NCI-H2171 treated with DMSO at 0.1 percent for 48 hours (cell line): ENCODE results near the gene SMIM20.

Experiments
- DNase-seq: peaks from one replicate; lab custom pipeline; 2025; lab: John Stamatoyannopoulos, UW

SMIM20 gene

DNA sequence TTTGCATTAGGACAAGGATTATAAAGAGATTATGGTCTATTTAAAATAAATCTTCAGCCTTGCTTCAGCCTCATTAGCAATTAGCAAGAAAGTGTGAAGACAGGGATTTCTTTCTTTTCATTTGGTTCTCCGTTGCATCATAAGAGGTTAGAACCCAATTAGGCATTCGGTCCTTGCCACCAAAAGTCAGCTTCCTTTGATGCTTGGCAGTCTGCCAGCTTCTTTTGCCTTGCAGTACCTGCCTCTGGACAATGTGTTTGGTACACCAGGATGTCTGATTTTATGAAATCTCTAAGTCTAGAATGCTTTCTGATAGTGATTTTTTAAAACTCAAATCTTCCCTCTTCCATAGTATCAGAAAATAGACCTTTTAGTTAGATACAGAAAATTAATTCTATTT lies 12.4 kb downstream of the SMIM20 start:
- no peak for DNase-seq

DNA sequence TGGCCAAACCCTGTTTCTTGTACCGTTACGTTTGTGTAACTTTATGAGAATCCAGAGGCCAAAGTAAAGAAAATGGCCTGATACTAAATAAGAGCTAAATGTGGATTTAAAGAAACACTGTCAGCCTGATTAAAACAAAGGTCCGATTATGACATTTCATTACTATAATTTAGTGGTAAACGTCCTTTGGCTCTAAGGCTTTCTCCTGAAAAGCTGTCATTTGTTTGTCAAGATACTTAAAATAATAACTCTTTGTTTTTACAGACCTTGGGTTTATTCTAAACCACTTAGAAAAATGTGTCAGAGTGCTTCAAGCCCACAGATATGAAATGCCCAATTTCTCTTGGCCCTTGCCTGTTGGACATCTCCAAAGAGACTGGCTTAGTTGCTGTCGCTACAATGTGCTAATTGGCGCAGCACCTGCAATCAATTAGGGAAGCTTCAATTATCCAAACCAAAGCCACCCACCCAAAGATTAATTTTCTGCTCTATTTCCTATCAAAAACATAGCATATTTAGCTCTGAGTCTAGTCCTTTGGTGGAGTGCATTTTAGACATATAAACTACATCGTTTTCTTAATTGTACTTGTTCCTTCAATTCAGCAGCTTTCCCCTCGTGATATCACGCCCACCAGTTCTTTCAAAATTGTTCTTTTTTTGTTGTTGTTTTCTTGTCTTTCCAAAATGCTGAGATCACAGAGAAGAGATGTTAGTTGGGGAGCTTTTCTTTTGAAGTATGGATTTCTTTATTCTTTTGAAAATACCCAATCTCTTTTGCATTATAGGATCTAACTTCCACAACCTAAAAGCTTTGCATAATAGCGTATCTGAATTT lies 13.6 kb downstream of the SMIM20 start:
- DNase-seq: no peak

DNA sequence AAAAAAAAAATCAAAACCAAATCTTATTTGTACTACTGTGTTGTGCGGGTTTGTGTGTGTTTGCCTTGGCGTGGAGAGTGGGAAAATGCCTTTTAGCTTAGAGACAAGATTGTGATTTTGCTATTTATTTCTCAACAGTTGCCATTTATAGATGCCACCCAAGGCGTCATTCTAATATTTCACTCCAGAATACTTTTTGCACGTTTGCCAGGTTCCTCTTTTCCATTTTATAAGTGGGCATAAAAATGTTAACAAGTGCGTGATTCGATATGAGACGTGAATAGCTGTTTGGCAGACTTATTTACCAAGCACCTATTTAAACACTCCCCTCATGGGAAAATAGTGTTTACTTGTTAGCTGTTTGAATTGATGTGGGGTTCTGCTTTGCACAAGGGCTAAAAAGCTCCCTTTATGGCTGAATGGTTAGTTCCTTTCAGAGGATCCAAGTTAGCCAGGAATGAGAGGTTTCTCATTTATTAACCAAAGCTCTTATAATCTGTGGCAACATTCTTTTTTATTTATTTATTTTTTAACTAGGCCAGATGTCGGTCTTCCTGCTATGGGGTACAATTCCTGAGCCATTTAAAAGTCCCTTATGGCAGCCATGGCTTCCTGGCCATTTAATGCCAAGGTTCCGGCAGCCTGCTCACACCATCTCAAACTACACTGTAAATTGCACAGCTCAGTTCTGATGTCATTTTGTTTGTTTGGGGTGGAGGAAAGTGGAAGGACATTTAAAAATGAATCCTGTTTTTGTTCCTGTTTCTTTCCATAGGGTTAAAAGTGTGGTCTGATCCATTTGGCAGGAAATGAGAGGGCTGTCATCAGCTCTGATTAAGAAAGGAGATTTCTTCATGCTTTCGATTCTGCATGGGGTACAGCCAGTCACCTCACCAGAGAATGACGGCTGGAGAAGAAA lies 14.6 kb downstream of the SMIM20 start:
- no peak for DNase-seq

DNA sequence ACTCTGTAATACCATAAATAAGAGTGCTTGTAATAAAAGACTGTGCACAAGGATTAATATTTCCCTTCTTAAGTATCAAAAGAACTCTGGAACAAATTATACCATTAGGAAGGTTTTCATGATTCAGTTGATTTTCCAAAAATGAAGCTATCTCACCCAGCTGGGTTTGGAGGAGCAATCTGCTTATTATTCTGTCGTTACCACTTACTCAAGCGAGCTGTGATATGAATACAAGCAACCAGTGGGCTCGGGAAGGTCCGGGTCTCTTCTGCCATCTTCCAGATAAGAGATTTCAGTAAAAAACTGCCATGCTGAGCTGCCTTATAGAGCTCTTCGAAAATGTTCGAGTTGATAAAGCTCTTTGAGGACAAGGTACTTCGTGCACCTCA lies 15.3 kb downstream of the SMIM20 start:
- no peak for DNase-seq

DNA sequence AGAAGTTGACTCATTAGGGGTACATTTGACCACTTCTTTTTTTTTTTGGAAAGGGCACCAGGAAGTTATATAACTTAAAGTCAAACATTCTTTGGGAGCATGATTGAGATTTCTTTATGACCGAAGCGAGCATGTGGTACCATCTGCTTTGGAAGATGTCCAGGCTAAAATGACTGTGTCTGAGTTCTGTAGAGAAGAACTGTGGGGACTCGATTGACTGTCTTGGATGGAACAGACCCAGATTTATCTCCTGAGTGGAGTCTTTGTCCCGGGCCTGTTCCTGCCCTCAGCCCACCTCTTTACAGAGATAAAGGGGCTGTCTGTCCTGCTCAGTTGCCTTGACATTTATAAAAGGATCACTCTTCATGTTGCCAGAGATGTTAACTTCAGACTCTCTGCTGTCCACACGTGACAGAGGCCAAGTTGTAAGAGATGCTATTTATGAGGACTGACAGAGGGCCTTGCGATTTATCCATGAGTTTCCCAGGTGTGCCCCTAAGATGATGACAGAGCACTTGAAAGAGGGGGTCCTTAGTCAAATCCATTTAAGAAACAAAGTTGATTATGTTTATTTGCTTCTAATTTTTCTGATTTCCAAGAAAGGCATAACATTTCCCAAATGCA lies 16.8 kb downstream of the SMIM20 start:
- no peak for DNase-seq

DNA sequence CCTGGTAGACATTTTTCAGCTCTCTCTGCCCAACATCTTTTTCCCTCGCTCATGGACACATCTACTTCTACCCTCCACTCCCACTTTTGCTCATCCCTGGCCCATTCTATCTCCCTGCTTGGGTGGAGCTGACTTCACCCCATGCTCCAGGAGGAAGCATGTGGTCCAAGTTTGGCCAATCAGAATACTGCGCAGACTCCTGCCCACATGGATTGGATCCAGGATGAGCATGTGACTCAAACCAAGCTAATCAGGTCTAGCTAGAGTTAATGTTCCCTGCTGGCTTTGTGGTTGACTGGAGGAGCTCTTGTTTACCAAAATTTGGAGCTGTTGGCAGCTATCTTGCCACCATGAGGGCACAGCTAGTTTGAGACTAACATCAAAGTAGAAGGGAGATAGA lies 22.7 kb downstream of the SMIM20 start:
- no peak for DNase-seq

DNA sequence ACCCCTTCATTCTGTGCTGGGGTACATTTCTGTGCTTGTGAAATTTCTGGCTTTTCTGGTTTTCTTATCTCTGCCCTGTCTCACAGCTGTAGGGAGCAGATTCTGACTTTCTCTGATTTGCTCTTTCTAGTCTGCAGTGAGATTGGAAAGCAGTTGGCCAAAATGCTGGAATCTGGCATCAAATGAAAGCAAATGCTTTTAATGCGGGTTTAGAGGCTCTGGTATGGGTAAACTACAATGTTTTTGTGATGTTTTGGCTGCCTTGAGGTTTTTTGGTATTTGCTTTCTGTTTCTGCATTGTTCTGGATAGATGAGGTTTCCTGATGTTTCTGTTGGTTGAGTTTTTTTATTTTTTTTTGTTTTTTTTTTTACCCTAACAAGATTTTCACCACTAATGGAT lies 23.8 kb downstream of the SMIM20 start:
- DNase-seq: no peak

DNA sequence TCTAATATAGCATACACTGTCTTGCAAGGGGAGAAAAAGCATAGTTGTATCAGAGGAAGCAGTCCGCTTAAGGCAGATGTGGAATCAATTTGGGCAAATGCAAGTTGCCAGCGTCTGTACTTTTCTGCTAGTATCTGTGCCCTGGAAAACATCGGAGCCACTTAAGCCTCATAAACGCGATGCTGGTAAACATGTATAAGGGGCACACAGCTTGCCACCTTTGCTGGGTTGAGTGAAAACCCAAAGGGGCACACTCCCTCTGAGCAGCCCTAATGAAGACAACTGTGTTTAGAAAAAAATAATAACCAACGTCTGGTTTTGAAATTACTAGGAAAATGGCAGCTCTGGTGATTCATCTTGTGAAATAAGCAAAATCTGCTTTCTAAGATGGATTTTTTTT lies 24.3 kb downstream of the SMIM20 start:
- no peak for DNase-seq

DNA sequence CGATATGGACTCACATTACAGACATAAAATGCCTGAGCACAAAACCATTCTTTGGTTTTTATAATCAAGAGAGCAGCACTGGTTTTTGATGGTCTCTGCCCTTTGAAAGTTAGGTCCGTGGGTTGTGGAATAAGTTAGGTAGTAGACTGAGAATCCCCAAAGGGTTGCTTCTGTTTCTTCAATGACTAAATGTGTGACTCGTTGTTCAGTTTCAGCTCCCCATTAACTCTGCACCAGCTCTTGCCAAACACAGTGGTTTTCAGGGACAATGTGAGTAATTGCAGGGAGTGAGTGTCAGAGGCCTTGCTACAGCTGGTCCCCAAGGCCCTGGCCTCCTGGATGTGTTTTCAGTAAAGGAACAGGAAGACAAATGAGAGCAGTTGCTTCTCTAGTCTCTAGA lies 24.8 kb downstream of the SMIM20 start:
- no peak for DNase-seq

DNA sequence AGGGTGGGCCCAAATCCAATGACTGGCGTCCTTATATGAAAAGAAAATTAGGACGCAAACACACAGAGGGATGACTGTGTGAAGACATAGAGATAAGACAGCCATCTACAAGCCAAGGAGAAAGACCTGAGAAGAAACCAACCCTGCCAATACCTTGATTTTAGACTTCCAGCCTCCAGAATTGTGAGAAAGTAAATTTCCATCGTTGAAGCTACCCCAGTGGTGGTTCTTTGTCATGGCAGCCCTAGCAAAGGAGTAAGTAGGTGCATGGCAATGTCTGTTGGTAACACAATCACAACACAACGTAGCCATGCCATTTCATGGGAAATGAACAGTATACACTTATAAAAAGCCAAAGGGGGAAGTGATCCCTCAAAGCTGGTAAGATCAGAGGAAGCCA lies 25.3 kb downstream of the SMIM20 start:
- no peak for DNase-seq

DNA sequence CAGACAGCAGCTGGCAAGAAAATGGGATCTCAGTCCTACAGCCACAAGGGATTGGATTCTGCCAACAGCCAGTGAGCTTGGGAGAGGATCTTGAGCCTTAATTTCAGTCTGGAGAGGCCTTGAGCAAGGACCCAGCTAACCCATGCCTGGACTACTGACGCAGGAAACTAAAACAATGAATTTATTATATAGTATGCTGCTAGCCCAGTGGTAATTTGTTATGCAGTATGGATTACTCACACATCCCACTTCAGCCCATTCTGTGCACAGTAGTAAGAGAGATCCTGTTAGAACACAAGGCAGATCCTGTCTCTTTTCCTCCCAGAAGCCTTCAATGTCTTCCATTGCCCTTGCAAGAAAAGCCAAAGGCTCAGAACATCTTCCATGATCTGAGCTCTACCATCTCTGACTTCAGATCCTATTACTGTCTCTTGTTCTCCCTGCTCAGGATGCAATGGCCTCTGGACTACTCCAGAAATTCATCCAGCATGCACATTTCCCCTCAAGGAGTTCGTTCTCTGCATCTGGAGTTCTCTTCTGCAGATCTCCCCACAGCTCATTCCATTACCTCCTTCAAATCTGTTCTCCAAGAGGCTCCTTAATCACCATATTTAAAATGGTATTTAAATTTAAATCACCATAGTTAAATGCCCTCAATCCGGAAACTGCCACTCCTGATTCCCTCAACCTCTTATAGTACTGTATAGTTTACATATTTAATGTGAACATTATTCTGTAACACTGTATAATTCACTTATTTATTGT lies 27.6 kb downstream of the SMIM20 start:
- no peak for DNase-seq

DNA sequence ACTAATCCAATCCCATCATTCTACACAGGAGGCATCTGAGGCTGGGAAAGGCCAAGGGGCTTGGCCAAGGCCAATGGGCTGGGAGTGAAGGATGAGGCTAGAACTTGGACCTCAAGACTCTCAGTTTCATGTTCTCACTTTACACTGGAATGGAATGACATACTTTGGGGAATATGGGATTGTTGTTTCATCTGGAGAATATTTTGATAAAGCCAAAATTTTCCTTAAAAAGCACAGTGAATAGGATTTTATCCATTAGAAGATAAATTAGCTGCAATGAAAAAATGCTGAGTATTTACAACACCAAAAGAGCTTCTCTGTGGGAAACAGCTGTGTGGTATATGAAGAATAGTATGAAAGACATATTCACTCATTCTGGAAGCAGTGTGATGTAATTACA lies 29.3 kb downstream of the SMIM20 start:
- DNase-seq: no peak

DNA sequence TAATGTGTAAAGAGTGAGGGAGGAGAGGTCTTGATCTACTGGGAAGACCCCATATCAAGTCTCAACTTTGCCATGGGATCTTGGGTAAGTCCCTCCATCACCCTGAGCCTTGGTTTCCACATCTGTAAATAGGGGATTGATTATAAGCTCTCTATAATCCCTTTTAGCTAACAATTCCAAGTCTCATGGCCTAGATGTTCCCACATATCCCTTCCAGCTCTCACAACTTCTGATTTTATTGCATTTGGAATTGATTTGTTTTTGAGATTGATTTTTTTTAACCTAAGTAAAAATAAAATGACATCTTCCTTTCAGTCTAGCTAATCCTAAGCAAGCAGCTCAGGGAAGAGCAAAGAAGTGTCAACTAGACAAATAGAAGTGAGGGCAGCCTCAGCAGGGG lies 29.8 kb downstream of the SMIM20 start:
- no peak for DNase-seq

DNA sequence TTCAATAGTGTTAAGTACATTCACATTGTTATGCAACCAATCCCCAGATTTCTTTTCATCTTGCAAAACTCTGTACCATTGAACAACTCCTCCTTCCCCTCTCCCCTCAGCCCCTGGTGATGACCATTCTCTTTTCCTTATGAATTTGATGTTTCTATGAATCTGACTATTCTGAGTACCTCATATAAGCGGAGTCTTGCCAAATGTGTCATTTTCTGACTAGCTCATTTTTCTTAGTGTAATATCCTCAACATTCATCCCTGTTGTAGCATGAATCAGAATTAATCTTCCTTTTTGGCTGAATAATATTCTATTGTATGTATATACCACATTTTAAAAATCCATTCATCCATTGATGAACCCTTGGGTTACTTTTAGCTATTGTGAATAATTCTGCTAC lies 34.0 kb downstream of the SMIM20 start:
- DNase-seq: no peak

DNA sequence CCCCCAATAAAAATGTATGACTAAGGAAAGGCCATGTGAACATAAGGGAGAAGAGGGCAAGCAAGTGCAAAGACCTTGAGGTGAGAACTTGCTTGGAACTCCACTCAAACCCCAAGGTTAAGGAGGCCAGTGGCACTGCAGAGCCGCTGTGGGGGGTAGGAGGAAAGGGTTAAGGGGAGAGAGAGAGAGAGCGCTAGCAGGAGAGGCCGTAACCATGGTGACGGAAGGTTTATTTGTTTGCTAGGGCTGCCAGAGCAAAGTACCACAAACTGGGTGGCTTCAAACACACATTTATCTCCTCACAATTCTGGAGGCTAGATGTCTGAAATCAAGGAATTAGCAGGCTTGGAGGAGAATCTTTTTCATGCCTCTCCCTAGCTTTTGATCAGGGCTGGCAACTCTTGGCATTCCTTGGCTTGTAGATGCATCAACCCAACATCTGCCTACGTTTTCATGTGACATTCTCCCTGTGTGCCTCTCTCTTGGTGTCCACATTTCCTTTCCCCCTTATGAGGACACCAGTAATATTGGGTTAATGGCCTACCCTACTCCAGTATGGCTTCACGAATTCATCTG lies 35.2 kb downstream of the SMIM20 start:
- DNase-seq: no peak

DNA sequence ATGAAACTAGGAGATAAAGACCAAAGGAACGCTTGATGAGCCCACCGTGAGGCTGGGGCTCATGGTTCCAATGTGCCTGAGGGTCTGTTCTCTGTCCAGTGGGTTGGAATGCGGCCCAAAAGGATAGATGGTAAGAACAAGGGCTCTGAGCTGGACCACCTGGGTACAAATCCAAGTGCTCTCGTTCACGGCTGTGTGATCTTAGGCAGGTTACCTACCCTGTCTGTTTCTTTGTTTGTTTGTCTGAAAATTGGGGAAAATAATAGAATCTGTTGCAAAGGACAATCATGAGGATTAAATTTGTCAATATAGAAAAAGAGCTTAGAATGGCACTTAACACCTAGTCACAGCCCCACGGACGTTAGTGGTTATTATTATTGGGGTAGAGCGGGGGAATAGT lies 36.0 kb downstream of the SMIM20 start:
- no peak for DNase-seq

DNA sequence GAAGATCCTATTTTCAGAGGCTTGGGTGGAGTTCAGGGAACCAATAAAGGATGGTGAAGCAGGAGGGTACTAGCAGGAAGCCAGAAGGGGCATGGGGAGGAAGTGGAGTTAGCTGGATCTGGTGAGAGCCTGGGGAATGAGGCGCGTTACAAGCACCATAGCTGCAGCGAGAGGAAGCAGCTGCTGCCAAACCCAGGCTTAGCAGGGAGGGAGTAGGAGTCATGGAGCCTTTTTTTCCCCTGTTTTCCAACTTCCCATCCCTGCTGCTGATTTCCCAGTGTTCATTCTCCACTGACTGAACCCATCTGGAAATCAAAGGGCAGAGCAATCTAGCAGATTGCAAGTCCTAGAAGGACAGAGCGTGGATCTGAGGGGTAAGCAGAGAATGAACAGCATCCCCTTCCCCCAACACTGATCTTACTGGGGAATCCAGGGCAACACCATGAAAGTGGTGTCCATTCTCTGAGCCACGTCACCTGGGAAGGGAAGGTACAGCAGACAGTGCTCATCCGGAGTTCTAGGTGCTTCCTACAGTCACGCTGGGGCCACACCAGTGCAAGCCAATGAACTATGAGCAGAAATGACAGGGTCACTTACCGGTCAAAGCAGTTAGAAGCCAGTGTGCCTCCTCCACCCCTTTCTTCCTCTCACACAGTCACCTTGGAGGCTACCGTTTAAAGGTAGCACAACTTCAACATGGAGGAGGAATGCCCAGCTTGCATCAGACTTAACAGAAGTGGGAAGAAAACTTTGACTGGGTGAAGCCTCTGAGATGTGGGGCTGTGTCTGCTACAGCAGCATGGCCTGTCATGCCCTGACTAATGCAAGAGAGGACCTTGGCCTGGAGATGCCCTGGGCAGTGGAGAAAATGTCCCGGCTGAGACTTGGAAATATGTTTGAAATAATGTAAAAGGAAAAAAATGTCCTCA lies 36.7 kb downstream of the SMIM20 start:
- DNase-seq: no peak

DNA sequence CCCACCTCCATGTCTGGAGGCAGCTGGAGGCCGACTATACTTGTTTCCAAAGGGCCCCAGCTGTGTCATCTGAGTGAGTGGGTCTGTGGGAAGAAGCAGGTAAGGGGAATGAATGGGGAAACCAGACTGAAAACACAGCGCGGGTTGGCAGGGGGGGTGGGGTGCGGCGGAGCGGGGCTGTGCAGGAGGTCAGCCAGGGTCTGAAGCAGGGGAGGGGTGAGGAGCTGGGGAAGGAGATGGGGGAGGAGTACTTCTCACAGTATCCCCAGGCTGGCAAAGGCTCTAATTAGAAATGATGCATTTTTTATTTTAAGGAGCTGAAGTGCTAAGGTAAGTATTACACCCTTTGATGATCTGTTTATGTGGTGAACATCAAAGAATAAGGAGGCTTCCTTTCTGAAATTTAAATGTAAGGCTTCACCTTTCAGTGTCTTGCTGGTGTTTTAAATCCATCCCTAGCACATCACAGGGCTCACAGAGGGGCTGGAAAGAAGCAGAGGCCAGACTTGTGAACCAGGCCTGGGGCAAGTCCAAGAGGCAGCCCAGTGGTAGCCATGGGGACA lies 37.5 kb downstream of the SMIM20 start:
- no peak for DNase-seq

DNA sequence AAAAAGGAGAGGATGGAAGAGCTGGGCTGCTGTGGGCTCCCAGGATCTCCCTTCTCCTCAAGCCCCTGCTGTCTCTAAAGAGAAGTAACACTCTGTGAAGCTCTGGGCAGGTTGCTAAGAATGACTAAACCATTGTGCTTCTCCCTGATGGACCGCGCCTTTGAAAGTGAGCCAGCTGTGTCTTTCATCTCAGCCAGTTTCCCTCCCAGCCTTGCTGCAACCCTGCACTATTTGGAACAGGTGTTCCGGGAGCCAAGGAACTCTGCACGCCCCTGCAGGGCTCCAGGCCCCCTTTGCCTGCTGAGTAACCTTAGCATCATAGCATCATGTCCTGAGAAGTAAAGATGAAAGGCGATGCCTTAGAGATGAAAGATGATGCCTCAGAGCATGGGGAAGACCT lies 39.7 kb downstream of the SMIM20 start:
- peak; percentile 53 for DNase-seq

DNA sequence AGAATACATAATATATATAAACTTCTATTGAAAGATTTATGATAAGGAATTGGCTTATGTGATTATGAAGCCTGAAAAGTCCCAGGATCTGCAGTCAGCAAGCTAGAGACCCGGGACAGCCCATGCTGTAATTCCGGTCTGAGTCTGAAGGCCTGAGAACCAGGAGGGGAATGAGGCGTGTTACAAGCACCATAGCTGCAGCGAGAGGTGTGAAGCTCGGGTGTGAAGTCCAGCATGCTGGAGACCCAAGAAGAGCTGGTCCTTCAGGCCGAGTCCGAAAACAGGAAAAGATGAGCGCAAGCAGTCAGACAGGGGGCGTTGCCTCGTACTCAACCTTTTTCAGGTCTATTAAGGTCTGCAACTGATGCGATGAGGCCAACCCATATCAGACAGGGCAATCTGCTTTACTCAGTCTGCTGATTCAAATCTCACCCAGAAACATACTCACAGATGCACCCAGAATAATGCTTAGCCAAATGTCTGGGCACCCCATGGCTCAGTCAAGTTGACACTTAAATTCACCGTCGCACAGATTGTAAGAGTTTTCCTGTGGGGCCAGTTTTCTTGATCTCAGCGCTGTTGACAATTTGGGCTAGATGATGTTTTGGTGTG lies 40.4 kb downstream of the SMIM20 start:
- DNase-seq: no peak
